Upper lobe of left lung (tissue), 4 donors: ENCODE measurements around the gene RNF13.

Source experiments
- CTCF ChIP-seq, 6 experiments: fragments of 450-650 bp in 4 of 6; fragments of 200-600 bp in 2 of 6; sonication (generic) in 2 of 6; IDR thresholded peaks; one replicate each; pipeline ENCODE4 v1.5.1; 2016 to 2019; ENCODE audit warnings: antibody characterized with exemption in 6 of 6
- EP300 ChIP-seq, 4 donors: sonication (generic); formaldehyde crosslinking; IDR thresholded peaks; one replicate each; pipeline ENCODE4 v1.5.1; 2017; ENCODE audit warnings: antibody characterized with exemption in 4 of 4, control low read depth in 2 of 4
- POLR2AphosphoS5 ChIP-seq, 2 donors: sonication (generic); formaldehyde crosslinking; IDR thresholded peaks; one replicate each; pipeline ENCODE4 v1.5.1; 2017; ENCODE audit warnings: antibody characterized with exemption in 2 of 2

GRCh38 chr3:149957361-149958125 is 144.5 kb downstream of the RNF13 start:
- TF ChIP-seq EP300 (IDR thresholded peaks at IDR 0.05) (no peak), CTCF (IDR thresholded peaks at IDR 0.05) (no peak), POLR2AphosphoS5 (IDR thresholded peaks at IDR 0.05) (no peak)
